GM18867 (cell line): ENCODE results near the gene E2F2.
"Not testable (repeated sequence)": the region's sequence is repeated elsewhere in the genome, so short reads cannot be mapped to it uniquely, and the experiment has no call there.

Source experiments
- ATAC-seq: cut with Tn5 transposase; IDR thresholded peaks from one replicate; pipeline ENCODE4 v1.9.1; 2021; ENCODE audit warnings: mild to moderate bottlenecking, moderate library complexity; ENCODE audit not compliant: unreplicated experiment

E2F2 gene

DNA sequence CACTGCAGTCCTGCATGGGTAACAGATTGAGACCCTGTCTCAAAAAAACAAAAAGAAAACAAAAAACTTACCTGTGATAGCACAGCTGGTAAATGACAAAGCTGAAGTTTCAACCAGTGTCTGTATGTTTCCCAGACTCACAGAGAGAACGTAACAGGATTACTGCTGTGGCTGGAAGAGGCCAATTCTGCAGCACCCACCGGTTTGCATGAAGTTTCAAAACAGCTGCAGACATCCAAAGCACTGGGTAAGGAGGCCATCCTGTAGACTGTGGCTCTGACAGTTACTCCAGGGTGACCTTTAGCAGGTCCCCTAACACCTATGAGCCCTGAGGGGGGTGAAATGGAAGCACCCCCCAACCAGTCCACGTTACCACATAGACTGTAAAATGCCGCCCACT lies 20.8 kb upstream of the E2F2 start:
- no peak for ATAC-seq

DNA sequence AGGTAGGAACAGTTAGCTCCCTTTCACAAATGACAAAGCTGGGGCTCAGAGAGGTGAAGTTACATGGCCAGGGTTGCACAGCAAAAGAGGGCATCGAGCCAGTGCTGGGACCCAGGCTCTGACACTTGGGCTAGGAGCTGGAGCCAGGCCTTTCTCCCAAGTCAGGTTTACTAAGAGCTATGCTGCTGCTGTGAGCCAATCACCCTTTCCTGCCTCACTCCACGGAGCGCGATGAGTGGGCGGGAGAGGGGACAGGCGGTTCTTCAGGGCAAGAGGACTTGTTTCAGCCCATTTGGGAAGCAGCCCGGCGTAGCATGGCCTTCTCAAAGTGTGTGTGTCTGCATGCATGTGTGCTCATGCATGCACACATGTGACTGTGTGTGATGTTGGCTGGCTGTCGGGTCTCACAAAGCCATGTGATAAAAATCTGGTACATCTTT lies 17.7 kb upstream of the E2F2 start:
- ATAC-seq, result no peak

DNA sequence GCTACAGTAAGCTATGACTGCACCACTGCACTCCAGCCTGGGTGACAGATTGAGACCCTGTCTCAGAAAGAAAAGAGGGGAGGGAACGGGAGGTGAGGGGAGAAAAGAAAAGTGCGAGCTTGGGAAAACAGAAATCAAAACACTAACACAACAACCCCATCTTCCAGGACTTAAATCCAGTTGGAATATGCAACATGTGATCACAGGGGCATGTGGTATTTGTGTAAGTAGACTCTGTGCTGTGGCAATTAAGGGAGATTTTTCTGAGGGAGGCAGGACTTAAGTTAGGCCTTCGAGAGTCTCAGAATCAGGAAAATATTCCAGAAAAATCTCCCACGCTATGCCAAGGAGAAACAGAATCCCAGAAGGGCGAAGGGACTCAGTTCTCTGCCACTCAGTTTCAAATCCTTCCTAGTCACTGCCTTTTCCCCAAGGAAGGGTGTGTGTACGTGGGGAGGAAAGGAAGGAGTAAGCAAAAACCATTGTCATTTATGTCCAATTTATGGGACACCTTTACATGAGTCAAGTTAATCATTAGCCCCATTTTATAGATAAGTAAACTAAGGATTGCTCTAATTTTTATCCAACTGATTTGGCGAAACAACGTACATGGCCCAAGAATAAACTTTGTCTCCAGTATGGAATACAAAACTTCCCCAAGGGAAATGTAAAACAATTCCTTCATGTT lies 16.0 kb upstream of the E2F2 start:
- no peak for ATAC-seq

DNA sequence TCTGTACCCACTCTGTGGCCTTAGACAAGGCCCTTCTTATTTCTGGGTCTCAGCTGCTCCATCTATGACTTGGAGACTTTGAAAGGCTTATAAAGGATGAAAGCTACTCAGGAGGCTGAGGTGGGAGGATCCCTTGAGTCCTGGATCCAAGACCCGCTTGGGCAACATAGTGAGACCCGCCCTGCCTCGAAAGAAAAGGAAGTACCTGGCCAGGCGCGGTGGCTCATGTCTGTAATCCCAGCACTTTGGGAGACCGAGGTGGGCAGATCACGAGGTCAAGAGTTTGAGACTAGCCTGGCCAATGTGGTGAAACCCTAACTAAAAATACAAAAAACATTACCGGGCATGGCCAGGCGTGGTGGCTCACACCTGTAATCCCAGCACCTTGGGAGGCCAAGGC lies 14.8 kb upstream of the E2F2 start:
- ATAC-seq, result no peak

DNA sequence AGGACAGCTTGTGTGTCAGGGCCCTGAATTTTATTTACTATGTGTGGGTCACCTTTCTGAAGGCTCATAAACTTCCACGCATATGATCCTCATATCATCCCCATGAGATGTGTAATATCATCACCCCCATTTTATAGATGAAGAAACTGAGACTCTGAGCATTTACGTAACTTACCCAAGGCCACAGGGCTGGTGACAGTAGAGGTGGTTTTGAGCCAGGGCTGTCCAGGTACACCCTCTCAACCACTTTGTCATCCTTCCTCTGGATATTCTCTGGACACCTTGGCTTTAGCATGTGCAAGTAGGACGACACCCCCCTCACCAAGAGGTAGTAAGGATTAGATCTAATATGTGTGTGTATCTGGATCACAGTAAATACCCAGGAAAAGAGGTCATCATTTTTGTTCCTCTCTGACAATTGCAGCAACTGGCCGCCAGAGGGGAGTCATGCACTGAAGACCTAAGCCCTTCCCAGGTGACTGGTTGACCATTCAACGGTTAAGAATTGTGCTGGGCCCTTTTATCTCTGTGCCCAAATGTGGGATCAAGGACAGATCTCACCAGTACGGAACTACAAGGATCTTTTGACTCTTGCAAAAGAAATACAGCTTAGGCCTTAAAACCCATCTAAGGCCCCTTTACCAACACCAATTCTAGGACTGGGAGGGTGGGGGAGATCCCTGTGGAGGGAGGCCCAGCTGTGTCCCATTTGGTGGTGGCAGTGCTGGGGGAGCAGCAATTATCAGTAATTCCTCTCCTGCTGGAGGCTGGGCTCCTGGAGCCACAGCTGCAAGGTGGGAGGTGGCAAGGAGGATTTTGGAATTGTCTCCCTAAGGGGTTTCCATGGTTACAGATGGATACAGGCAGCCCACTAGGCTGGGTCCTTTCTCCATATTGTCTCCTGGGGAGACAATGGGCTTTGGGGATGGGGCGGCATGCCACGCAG lies 13.7 kb upstream of the E2F2 start:
- ATAC-seq, result no peak

DNA sequence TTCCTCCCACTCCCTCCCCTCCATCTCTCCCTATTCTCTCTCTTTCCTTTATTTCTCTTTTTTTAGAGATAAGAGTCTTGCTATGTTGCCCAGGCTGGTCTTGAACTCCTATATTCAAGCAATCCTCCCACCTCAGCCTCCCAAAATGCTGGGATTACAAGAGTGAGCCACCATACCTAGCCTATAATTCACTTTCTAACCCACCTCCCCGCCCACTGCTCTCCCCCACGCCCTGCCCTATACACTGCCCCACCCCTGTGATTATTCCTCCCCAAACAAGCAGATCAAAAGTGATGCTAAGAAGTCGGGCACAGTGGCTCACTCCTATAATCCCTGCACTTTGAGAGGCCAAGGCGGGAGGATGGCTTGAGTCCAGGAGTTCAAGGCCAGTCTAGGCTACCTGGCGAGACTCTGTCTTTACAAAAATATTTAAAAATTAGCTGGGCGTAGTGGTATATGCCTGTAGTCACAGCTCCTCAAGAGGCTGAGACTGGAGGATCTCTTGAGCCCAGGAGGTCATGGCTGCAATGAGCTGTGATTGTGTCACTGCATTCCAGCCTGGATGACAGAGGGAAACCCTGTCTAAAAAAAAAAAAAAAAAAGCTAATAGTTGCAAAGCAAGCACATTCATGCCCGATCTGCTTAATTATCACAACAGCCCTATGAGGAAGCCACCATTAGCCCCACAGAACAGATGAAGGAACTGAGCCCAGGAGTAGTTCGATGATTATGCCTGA lies 12.8 kb upstream of the E2F2 start:
- no peak for ATAC-seq

DNA sequence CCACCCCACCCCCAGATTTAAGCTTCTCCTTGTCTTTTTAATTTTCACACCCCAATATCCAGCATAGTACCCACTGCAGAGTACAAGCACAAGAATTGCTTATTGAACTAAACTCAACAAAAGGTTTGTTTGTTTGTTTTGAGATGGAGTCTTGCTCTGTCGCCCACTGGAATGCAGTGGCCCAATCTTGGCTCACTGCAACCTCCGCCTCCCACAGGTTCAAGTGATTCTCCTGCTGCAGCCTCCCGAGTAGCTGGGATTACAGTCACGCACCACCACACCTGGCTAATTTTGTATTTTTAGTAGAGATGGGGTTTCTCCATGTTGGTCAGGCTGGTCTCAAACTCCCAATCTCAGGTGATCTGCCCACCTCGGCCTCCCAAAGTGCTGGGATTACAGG lies 11.9 kb upstream of the E2F2 start:
- ATAC-seq, result not testable (repeated sequence)

DNA sequence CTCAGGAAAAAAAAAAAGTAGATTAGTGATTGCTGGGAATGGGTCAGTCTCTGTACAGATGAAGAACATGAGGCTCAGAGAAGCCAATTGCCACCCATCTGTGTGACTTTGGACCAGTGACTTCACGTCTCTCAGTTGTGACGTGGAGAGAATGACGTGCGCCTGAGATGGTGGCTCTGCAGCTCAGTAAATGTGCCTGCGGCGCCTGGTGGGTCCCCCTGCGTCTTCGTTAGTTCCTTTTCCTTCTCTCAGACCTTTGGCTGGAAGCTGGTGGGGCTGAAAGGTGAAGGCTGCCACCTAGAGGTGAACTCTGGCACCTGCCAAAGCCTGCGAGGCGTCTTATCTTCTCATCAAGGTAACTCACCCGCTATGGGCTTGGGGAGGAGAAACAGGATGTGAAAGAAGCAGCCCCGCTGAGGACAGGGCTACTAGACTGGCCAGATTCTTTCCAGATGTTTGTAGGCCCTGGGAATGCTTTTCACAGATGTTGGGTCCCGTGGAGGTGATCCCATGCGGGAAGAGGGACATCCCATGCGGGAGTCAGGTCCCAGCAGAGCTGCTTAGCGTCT lies 8.7 kb upstream of the E2F2 start:
- peak; percentile 81 for ATAC-seq

DNA sequence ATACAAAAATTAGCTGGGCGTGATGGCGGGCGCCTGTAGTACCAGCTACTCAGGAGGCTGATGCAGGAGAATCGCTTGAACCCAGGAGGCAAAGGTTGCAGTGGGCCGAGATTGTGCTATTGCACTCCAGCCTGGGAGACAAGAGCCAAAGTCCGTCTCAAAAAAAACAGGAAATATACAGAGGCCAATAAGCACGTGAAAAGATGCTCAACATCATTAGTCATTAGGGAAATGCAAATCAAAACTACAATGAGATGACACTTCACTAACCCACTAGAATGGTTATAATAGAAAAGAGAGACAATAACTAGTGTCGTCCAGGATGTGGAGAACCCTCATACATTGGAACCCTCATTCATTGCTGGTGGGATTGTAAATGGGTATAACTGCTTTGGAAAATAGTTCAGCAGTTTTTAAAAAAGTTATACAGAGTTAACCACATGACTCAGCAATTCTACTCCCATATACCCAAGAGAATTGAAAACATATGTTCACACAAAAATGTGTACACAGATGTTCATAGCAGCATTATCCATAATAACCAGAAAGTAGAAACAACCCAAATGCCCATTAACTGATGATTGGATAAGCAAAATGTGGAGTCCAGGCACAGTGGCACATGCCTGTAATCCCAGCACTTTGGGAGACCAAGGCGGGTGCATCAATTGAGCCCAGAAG lies 6.4 kb upstream of the E2F2 start:
- ATAC-seq, result no peak

DNA sequence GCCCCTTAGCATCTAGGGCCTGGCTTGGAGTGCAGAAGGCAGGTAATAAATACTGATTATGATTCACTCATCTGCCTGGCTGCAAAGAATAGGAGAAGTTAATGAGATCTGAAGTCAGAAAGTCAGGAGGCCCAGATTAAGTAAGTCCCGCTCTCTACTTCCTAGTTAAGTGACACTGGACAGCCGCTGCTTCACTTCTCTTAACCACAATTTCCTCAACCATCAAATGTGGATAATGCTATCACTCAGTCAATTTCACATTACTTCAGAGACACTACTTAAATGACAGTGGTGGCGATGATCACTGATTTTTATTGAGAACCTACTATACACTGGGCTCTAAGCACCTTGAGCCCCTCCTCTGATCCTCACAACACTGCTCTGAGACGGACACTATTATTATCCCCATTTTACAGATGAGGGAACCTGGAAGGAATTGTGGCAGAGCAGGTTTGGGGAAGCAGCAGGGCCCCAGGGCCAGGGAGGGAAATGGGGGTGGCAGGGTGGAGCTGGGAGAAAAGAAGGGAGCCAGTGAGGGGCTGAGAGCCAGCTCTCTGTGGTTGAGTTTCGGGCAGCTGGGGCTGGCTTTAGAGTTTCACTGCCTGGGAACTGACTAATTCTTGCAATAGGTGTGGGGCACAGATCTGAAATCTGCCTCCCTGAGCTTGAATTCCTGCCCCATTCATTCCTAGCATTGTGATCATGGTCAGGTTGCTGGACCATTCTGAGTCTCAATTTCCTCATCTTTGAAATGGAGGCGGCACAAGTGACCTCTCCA lies 2.4 kb upstream of the E2F2 start:
- no peak for ATAC-seq

DNA sequence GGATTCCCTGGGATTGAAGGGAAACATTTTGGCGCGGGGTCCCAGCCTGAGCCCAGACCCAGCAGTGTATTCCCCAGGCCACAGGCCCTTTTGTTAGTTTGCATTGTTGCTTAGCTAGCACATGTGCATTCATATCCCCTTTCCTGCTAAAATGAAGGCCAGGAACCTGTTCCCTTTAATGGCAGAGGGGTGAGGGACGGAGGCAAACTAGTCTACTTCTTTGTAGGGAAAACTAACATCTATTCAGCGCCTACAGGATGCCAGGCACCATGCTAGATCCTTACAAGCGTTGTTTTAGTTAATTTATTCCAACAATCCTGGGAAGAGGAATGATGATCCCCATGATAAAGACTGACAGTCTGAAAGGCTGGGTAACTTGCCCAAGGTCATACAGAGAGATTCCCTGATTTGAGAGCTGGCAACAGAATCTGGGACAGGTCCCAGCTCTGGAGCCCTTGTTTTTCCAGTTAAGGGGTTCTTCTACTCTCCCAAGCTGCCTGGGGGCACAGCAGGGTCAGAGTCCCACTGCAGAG lies 595 bp upstream of the E2F2 start:
- no peak for ATAC-seq

DNA sequence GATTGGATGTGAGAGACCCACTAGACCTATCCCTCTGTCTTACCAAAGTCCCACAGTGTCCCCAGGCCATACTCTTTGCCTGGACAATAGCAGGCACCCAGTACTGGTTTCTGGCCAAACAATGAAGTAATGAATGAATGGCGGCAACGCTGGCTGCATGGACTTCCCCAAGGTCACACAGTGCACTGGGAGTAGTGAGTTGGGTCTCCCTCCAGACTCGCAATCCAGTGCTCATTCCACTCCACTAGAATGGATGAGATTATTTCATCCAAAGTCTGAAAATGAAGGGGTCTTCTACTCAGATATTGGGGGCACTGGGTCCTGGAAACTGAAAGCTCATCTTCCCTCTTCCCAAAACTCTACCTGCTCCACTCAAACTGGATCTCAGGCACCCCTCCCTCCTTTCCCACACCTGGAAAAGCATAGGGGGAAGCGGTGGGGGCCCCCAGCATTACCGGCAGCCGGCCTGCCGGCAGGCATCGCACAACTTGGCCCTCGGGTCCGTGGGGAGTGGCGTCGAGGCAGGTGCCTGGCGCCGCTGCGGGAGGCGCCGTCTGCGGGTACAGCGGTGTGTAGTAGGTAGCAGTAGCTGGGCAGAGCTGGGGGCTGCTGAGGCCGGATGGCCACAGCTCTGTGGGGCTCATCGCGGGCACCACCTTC lies 816 bp downstream of the E2F2 start:
- peak; percentile 2 for ATAC-seq

DNA sequence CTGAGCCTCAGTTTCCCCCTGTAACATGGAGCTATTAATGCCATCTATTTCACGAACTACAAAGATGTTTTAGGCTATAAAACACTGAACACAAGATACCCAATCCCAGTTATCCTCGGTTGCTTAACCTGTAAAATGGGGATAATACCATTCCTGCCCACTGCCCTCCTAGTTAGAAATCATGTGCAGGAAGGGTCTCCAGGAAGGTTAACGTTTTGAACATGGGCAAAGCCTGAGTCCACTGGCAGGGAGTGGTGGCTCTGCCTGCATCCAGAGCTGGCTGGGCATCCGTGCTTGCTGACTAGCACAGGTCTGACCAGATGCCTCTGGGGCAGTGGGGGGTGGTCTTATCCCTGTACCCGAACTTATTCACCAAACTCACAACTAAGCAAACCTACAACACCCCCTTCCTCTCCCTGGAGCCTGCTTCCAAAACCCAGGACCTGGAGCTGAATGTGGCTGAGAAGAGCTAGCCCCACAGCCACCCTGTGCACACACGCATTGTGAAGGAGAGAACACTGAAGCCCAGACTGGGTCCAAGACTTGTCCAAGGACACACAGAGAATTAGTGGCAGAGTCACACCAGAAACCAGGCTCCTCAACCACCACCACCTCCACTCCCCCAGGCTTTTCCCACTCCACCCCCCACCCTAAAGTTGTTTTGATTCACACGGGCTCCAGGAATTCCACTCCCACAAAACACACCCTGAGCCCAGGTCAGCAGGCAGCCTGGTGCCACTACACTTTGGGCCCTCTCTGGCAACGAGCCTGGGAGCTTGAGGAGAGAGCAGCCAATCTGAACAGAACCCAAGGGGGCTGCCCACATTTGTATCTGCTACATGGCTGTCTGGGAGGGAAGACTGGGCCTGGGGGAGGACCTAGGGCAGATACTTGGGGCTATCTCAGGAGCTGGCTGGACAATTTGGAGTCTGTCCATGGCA lies 1.6 kb downstream of the E2F2 start:
- no peak for ATAC-seq

DNA sequence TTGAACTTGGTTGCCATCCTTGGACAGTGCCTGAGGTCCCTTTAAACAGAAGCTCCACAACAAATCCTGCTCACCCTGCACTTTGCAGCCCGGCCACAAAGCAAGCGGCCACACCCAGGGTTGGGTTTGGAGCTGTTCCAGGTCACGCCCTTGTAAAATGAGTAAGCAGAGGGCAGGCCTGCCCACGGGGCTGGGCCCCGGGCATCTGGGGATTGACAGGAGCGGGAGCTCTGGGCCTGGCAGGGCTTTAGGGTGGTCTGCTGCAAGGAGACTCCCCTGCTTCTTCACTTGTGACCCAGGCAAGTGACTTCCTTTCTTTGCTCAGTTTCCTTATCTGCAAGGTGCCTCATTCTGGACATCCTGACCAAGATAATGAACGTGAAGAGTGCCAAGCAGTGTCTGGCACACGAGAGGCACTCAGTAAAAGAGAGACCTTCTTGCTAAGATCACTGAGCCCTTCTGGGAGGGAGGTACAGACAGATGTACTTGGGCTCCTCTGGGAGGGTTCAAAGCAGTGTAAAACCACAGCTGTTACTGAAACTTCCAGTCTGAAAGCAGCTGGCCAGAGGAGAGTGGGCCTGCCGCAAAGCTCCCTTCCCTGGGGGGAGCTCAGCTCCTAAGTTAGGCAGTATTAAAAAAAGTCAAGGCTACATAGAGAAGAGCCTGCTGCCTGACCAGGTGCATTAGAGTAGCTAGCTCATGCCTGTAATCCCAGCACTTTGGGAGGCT lies 2.6 kb downstream of the E2F2 start:
- peak; percentile 42 for ATAC-seq

DNA sequence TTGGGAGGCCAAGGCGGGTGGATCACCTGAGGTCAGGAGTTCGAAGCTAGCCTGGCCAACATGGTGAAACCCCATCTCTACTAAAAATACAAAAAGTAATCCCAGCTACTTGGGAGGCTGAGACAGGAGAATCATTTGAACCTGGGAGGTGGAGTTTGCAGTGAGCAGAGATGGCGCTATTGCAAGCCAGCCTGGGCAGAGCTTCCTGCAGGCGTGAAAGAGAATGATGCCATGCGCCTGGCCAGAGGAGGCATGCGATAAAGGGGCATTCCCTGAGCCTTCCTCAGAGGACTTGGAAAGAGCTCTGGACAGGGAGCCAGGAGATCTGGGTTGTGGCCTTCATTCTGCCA lies 3.2 kb downstream of the E2F2 start:
- ATAC-seq, result no peak

DNA sequence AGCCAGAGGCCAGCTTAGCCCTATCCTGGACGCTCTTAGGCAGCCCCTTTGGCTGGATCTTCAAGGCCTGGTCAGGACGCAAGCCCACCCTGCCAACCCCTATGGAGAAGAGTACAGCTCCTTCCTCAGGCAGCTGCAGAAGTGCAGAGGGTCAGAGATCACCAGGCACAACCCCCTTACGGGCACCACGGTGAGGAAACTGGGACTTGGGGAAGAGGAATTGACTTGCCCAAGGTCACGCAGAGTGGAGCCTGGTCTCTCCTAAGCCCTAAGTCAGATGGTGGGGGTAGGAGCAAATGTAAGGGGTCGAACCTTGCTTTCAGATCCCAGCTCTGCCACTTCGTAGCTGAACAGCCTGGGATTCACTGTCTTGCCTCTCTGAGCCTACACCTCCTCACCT lies 3.7 kb downstream of the E2F2 start:
- ATAC-seq, result no peak

DNA sequence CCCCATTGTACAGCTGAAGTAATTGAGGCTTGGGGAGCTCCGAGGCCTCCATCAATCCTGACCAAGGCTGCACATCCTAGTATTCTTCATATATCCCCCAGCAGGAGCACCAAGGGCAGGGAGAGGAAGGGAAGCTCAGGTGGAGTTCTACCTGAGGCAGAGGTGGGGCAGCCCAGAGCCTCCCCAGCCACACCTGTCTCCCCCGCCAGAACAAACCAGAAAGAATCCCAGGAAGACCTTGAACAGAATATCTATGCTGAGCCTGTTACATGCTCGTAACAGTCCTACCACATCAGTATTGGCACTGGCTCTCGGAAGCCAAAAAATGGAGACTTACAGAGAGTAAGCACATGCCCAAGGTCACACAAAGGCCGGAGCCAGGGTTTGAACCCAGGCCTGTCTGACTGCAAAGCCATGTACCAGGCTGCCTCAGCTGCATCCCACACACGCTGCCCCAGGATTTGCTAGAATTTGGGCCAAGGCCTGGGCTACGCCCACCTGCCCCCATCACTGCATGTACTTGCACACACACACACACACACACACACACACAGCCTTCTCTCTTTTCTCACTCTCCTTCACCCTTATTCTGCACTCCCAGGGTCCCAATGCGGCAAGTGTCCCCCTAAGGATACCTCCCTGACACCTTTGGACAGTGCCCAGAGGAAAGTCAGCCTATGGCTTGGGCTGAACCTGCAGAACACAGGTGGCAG lies 4.5 kb downstream of the E2F2 start:
- no peak for ATAC-seq
